ENCODE measurements around the gene C1orf216.

GRCh38 chr1:35748326-35748725 is 29.6 kb upstream of the C1orf216 start:
- no peak for TF ChIP-seq POLR2A (IDR thresholded peaks at IDR 0.05; ENCODE audit: low read depth, low read length)
- no peak for TF ChIP-seq TAF1 (IDR thresholded peaks at IDR 0.05; ENCODE audit: borderline replicate concordance, low read depth, low read length)
- no peak for TF ChIP-seq POLR2AphosphoS5 (IDR thresholded peaks at IDR 0.05; ENCODE audit: low read depth, low read length)
